HG03378 (cell line): ENCODE measurements around the gene FEZF2.

Experiments used
- ATAC-seq: cut with Tn5 transposase; IDR thresholded peaks from one replicate; pipeline ENCODE4 v1.9.1; 2021; ENCODE audit warnings: mild to moderate bottlenecking, moderate library complexity; ENCODE audit not compliant: unreplicated experiment

FEZF2 gene

GRCh38 chr3:62373215-62373614 is at the start of gene FEZF2:
Gene FEZF2 (minus strand): TSS chr3:62373550. CDS start chr3:62372868, 682 bp downstream.
- no peak for ATAC-seq

DNA sequence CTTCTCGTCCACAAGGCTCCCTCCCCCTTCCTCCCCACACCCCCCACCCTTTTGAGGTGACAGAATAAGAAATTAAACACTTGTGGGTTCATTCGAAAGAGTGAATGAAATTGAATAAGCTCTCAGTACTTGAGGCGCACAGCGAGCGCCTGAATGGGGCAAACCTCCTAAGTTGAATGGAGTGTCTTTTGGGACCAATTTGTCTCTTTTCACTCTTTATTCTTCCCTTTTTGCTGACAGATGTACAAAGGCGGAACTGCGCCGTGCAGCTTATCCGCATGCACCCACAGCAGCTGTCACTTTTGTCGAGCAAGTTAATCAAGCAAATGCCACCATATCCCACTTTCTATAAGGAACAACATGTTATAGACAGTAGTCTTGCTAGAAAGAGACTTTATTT is 47.9 kb upstream of the FEZF2 start:
- ATAC-seq: no peak

- no peak for ATAC-seq
Measured at GRCh38 chr3:62416144-62416543, 42.8 kb upstream of the FEZF2 start.

- no peak for ATAC-seq
Measured at GRCh38 chr3:62415312-62415801, 42.0 kb upstream of the FEZF2 start.

DNA sequence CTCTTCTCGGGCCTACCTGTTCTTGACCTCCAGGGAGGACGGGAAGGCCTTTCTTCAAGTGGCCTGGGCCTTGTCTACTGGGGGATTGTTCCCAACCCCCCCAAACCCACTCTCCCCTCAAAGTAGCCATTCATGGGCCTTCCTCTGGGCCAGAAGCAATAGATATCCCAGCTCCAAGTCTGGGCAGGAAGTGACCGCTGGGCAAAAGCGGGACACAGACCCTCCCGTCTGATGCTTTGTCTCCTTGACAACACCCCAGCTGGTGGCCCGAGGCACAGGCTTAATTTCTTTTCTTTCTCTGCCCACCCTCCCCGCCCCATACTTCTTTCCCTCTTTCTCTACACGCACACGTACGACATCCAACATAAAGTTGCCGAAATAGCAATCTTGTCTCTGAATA is 41.4 kb upstream of the FEZF2 start:
- ATAC-seq: no peak

GRCh38 chr3:62413687-62414086 is 40.3 kb upstream of the FEZF2 start:
- ATAC-seq: no peak

- ATAC-seq: no peak
Measured at GRCh38 chr3:62406945-62407344, 33.6 kb upstream of the FEZF2 start.

GRCh38 chr3:62405566-62405965 is 32.2 kb upstream of the FEZF2 start:
- ATAC-seq: no peak

DNA sequence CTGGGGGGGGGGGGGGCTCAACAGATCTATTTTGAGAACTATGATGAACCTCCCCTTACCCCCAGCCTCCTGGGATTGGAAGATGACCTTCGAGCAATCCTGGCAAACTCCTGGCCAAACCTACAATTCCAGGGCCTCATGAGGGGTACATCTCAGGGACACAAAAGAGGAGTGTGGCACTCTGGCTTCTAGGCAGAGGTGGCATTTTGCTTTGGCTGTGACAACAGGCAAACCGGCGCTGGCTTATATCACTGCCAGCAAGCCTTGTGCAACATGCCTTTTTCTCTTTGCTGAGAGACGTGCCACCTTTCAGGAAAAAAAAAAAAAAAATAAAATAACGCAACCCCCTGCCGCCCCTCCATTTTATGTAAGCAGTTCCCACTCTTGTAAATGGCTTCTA is 31.8 kb upstream of the FEZF2 start:
- ATAC-seq: no peak

DNA sequence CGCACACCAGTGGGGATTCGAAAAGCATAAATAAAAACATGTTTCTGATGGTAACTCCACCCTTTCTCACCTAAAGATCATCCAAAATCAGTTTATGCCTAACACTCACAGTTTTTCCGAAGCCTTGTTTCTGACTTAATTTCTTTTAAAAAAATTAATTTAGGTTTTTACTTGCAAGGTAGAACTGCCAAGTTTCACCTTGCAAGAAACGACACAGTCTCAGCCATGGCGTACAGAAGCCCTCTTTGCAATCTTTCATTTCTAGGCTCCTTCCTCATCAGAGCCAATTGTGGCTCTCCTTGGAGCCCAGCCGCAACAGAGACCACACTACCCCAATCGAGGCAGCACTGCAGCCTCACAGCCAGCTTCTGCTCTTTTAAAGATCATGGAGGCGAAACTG is 31.0 kb upstream of the FEZF2 start:
- ATAC-seq: no peak

- ATAC-seq: no peak
Measured at GRCh38 chr3:62403765-62404164, 30.4 kb upstream of the FEZF2 start.

DNA sequence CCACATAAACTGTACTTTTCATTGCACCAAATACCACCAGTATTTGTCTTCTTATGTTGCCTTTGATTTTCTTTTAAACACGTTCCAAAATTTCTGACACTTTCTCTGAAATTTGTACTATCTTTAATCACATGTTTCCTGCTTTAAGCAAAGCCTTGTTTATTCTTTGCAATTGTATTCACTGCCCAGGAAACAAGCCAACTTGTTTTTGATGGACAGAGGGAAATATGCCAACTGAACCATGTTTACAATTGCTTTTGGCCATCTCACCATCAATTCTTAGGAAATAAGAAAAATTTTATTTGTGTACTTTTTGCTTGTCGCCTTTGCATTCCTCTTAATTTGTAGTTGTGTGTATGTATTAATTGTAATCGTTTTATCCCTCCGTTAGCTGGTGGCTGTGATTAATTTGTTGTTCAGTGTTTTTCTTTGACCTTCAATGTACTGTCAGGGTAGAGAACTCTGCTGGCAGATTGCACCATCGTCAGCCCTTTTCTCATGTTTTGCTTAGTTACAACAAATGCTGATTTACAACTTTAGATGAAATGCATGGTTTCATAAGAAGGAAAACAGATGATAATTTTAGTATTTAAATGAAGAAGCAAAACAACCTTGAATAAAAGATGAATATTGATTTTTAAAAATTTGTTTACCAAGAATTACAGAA is 19.4 kb upstream of the FEZF2 start:
- no peak for ATAC-seq

GRCh38 chr3:62387251-62387650 is 13.9 kb upstream of the FEZF2 start:
- ATAC-seq: no peak

DNA sequence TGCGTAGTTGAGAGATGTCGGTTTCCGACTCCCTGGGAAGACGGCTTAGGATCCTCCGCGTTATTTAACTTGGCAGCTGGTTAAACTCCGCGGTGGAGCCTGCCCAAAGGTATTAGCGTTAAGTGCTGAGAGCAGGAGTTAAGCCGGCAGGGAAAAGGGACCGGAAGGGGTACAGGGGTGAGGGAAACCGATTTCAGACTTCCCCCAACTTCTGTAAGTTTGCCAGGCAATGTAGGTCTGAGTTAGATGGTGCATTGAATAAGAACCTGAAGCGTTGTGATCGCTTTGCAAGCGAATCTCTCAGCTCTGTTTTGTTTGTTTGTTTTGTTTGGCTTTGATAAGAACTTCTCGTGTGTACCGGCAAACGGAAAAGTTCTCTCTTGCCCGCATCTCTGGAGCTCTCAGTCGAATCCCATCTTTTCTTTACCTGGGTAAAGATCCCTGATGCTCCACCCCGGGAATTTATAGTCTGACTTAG is 6.0 kb upstream of the FEZF2 start:
- no peak for ATAC-seq

GRCh38 chr3:62378921-62379320 is 5.6 kb upstream of the FEZF2 start:
- ATAC-seq: no peak

DNA sequence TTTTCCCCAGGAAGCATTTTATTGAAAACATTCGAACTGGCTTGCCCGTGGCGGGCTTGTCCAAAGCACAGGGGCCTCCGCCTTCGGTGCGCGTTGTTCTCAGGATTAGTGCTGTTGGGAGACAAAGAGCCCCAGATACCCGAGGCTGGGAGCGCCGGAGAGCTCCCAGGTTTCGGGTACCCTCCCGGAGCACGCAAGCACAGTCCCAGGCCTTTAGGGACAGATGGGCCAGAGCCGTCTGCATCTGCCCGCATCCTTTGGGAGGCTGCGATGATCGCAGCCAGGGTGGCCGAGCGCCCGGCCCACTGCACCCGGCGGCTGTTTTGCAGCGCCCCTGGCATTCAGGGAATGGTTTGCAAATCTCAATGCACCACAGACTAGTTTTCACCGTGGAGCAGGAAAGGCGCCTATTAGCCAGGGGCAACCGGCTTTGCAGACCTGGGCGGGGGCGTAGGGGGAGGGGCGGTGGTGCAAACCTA is 5.0 kb upstream of the FEZF2 start:
- ATAC-seq: no peak

DNA sequence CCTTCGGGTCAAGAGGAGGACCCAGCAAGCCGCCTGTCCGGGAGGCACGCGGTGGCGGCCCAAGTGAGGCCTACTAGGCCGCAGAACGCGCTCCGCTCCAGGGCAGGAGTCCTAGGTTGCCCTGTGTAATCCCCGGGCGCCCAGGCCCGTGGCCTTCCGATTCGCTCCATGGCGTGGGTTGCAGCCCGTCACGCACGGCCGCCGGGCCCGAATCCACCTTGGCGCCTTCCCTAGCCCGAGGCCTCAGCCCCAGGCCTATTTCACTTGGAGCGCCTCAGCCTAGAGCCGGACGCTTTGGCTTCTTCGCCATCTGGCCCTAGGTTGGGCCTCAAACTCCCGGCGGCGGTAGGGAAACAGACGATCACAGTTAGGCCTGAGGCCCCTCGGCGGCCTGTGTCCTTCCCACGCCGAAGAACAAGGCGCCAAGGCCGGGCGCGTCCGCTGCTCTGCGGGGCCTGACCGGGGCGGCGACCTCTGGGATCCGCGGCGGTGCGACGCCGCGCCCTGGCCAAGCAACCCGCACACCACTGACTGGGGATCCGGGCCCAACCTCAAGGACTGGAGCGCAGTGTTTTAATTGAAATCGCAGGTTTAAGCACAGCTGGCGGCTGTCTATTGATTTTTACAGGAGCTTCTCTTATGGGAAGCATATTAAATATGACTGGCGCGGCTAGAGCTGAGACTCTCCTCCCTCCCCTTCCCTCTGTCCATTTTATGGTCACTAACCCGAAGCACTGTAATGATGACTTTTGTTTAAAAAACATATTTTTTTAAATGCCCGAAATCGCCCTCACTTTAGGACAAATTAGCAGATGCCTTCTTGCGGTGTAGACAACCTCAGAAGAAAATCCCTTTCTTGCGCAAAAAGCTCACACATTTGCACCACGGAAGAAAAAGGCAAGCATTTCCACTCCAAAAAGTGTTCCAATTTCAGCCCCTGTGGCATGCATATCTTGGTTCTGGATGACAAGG is 3.8 kb upstream of the FEZF2 start:
- no peak for ATAC-seq

DNA sequence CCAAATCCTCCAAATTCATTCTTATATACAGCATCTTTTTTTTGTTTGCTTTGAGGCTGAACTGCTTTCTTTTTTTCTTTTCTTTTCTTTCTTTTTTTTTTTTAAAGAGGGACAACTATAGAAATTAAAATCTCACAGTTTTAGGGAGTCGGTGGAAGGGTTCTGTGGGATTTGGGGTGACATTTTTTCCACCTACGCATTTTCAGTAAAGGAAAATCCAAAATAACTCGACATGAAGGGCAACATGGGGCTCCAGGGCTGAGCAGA is 3.0 kb upstream of the FEZF2 start:
- no peak for ATAC-seq

- ATAC-seq: no peak
Measured at GRCh38 chr3:62375655-62376453, 2.5 kb upstream of the FEZF2 start.

- ATAC-seq: no peak
Measured at GRCh38 chr3:62374341-62375218, 1.2 kb upstream of the FEZF2 start.
